Stimulated activated CD4-positive, alpha-beta T cell treated with anti-CD3 and anti-CD28 coated beads, Interleukin-4, amount 100 ng/mL, for 24 hours (primary cell): Measurements from ENCODE around the gene EFCAB13.

ENCODE experiments used
- DNase-seq: peaks from one replicate; pipeline ENCODE4 v3.0.0-alpha.2; 2020

The EFCAB13 gene, protein sequence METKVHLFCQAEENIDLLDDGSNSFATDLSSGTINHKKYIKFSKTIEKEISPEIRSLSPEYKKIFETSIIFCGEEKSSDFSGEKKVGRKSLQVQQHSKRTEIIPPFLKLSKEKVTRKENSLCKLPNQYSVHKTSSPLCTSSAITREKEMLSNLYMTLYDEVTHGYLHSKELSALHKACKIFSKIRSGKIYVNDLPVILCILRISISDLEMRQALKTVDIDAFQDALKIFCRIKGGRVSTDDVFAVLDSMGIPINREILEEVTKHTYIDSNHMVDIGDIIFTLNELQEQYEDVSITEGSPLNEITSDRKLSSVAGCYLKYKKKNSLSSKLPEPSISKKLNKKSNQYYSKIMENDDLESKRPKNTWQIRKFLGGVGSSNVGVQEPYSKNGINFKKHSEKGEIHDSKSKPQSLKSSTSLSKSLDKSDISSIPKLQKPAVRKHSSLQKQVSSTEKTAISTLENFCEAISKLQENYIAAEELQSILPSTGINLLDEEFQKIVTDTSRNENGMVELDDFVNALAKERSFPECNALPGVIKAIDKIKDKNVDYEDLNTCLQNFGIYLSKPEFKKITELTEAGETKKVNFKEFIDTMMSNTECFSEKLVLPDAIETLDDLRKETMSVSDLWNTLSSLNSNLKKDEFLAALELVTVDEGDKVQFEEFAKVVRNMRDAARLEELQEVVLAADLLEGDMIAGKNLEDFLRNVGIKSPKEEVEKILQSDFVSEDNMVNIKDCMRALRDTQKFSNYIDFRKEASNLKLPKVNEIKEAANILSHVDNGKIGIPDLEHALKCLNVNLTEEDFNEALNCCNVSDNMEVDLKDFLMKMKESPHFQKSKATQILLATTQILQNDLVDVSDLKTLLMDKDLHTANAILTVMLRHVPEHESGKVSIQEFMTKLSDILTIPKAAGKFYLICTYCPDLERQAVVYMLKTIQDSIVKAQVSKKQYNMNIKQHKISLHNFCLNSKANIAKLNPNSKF

GRCh38 chr17:47323382-47324223 is at the start of gene EFCAB13:
Gene EFCAB13 (plus strand): TSS chr17:47323955. CDS start chr17:47328354, 4,399 bp downstream.
- peak; percentile 73 for DNase-seq

GRCh38 chr17:47274319-47275069 is 49.3 kb upstream of the EFCAB13 start:
- DNase-seq = no peak

- DNase-seq = no peak
These were observed 48.3 kb upstream of the EFCAB13 start for GRCh38 chr17:47275245-47275984.

GRCh38 chr17:47276444-47276843 is 47.3 kb upstream of the EFCAB13 start:
- DNase-seq = no peak

DNA sequence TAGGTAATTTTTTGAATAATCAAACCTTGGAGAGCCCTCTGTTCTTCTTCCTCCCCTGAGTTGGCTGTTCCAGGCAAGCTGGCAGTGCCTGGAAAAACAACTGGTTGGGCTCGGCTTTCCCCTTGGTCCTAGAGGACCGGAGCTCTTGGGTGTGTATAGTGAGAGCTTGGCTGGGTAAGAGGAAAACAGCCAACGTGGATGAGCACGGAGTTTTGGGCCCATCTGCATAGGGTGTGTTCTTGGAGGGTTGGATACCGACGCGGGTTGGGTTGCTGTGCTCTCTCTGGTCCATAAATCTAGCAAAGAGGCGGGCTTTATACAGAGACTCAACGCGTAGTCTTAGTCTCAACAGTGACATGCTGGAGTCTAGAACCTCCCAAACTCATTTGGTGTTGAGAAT is 46.9 kb upstream of the EFCAB13 start:
- no peak for DNase-seq

- no peak for DNase-seq
These were observed 45.8 kb upstream of the EFCAB13 start for GRCh38 chr17:47277921-47278320.

GRCh38 chr17:47278561-47278960 is 45.2 kb upstream of the EFCAB13 start:
- no peak for DNase-seq

GRCh38 chr17:47279062-47279801 is 44.5 kb upstream of the EFCAB13 start:
- DNase-seq = no peak

- DNase-seq = no peak
These were observed 43.5 kb upstream of the EFCAB13 start for GRCh38 chr17:47280072-47280811.

- DNase-seq = no peak
These were observed 42.5 kb upstream of the EFCAB13 start for GRCh38 chr17:47281216-47281615.

DNA sequence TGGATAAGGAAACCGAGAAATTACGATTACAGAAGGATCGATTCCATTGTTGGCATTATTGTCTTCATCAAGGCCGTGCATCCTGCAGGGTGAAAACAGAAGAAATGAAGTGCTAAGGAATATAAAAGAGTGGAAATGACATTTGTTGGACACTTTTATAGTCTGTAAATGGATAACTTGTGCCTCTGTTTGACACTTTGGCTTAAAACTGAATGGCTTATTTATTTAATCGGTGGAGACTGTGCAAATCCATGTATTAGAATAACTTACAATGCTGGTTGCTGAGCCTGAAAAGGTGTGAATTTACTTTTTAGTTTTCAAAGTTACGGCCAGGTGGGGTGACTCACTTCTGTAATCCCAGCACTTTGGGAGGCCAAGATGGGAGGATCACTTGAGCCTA is 38.8 kb upstream of the EFCAB13 start:
- DNase-seq = no peak

DNA sequence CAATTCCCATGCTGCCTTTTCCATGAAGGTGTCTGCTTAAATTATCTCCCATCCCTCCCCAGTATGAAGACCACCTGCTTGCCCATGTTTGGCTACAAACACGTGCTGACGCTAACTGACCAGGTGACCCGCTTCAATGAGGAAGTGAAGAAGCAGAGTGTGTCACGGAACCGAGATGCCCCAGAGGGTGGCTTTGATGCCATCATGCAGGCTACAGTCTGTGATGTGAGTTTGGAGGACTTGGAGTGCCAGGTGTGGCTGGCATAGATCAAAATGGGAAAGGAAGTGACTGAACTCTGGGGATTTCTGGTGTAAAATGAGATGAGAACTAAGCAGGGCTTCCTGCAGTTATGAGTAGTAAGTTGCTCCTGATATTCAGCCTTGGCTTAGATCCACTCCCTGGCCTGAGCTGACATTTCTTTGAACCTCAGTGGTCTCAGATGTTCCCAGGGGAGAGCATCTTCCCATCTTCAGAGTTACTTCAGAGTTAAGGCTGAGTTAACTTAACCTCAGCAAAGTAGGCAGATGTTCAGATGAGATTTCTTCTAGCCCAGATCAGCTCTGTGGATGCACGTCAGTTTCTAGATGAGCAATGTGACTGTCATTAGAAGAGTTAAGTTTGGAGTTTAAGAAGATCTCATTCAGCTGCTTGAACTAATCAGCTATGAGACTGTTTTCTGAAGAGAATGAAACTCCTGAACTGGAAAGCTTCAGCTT is 37.4 kb upstream of the EFCAB13 start:
- DNase-seq = no peak

DNA sequence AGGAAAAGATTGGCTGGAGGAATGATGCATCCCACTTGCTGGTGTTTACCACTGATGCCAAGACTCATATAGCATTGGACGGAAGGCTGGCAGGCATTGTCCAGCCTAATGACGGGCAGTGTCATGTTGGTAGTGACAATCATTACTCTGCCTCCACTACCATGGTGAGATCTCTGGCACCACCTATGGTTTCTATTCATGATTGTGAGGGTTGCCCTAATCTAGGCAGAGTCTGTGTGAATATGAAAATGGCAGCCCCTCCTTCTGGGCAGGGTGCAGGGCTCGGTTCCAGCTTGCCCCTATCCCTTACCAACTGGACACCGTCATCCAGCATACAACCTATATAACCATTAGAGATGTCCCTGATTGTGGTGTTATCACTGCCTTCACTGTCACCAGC is 36.7 kb upstream of the EFCAB13 start:
- DNase-seq = no peak

DNA sequence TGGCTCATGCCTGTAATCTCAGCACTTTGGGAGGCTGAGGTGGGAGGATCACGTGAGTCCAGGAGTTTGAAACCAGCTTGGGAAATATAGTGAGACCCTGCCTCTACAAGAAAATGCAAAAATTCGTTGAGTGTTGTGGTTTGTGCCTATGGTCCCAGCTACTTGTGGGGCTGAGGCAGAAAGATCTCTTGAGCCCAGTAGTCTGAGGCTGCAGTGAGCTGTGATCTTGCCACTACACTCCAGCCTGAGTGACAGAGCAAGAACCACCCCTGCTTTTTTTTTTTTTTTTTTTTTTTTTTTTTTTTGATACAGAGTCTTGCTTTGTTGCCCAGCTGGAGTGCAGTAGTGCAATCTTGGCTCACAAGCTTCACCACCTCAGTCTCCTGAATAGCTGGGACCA is 36.1 kb upstream of the EFCAB13 start:
- no peak for DNase-seq

- DNase-seq = no peak
These were observed 35.1 kb upstream of the EFCAB13 start for GRCh38 chr17:47288531-47289116.

GRCh38 chr17:47289302-47289701 is 34.5 kb upstream of the EFCAB13 start:
- no peak for DNase-seq

DNA sequence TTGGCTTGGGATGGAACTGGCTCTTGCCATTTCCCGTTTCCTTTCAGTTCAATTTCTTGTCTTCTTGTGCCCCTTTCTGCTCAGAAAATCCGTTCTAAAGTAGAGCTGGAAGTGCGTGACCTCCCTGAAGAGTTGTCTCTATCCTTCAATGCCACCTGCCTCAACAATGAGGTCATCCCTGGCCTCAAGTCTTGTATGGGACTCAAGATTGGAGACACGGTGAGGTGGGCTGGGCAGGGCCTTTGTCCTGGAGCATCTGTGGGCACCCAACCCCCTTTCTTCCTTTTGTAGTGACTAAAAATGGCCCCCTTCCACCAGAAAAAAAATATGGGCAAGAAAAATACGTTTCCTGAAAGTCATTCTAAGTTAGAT is 32.9 kb upstream of the EFCAB13 start:
- no peak for DNase-seq

- DNase-seq = no peak
These were observed 32.4 kb upstream of the EFCAB13 start for GRCh38 chr17:47291242-47291873.
